Right atrium auricular region (tissue), 2 donors: ENCODE results near the gene EXOC3. TPM values are rescaled to one million over a fixed set of nuclear protein-coding genes. Genes with fewer than 3 reads are reported as not detected.
"Not testable (repeated sequence)": the region's sequence is repeated elsewhere in the genome, so short reads cannot be mapped to it uniquely, and the experiment has no call there.

Experiments used
- DNase-seq: peaks from one replicate; pipeline ENCODE4 v3.0.0-alpha.2; 2019; ENCODE audit warnings: low spot score
- H3K27ac ChIP-seq, 2 donors: fragments of 200-600 bp; sonication (generic); 1 replicate in 1 of 2; 2 replicates in 1 of 2; pipeline ENCODE4 v1.5.1; 2016 to 2019
- H3K27me3 ChIP-seq, 2 donors: fragments of 200-600 bp; sonication (generic); one replicate each; pipeline versions ENCODE4 v1.5.1 to v1.6.0; 2017 to 2019
- H3K36me3 ChIP-seq: fragments of 200-600 bp; sonication (generic); one replicate; pipeline ENCODE4 v1.5.1; 2016
- H3K4me1 ChIP-seq, 2 donors: fragments of 200-600 bp; sonication (generic); one replicate each; pipeline versions ENCODE4 v1.5.1 to v1.6.0; 2017 to 2019
- H3K4me3 ChIP-seq, 2 donors: fragments of 200-600 bp; sonication (generic); 1 replicate in 1 of 2; 2 replicates in 1 of 2; pipeline ENCODE4 v1.5.1; 2017 to 2019; ENCODE audit warnings: mild to moderate bottlenecking in 1 of 2, moderate library complexity in 1 of 2
- H3K9me3 ChIP-seq, 2 donors: fragments of 200-600 bp; sonication (generic); one replicate each; pipeline ENCODE4 v1.5.1; 2019
- total RNA-seq, 2 donors: library from RNA; depleted of rRNA; stranded (reverse); fragments of >200 nt; gene quantifications; one replicate each; pipeline ENCODE4 v1.1.0, GENCODE V29; 2016
- TF ChIP-seq, protein P1 (sequence below), 2 donors: fragments of 200-600 bp; sonication (generic); IDR thresholded peaks; one replicate each; pipeline ENCODE4 v1.5.1; 2019; ENCODE audit warnings: antibody characterized with exemption in 2 of 2

EXOC3 gene
- total RNA-seq, 2 donors from 2014 or later, result 34.7 to 40.7 TPM

DNA sequence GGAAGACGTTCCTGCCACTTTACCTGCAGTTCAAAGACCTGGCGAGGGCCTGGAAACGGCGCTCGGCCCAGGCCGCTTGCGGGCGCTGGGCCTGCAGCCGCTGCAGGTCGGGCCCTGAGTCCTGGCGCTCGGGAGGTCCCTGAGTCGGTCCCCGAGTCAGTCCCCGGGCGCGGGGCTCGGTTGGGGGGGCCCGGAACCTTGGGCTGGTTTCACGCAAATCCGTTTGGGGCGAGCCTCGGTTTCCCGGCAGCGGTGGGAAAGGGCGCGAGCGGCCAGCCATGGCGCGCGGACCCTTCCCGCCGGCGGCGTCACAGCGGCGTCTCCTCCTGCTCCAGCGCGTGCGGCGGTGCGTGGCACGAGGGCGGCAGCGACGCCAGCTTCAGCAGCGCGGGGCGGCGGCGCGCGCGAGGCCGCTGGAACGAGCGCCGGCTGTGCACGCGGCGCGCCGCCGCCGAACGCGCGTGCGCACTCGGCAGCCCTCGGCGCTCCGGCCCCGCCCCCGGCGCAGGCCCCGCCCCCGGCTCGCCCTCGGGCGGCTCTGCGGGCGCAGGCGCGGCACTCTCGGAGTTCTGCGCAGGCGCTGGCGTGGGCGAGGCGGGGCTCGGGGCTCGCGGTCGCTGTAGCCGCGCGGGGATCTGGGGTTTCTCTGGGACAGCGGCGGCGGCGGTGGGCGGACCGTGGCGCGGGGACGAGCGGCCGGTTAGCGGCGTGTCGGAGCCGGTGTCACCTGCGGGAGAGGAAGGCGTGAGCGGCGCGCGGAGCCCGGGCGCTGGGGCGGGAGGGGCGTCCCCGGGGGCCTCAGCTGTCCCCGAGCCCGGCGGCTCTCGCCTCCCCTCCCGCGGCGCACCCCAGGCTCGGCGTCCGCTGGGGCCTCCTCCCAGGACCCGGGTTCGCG is 29.9 kb downstream of the EXOC3 start:
- Histone ChIP-seq H3K27ac (peak overlapping the region; percentile 79 to 86), H3K36me3 (no peaks in the 10 kb centered on the region), H3K9me3 (no peaks in the 10 kb centered on the region), H3K27me3 (peaks cover 0 to 21% of the 10 kb centered on the region in 2 donors), H3K4me3 (peak overlapping the region; percentile 72 to 76), H3K4me1 (peaks cover 0 to 25% of the 10 kb centered on the region in 2 donors)
- TF ChIP-seq, protein P1, sequence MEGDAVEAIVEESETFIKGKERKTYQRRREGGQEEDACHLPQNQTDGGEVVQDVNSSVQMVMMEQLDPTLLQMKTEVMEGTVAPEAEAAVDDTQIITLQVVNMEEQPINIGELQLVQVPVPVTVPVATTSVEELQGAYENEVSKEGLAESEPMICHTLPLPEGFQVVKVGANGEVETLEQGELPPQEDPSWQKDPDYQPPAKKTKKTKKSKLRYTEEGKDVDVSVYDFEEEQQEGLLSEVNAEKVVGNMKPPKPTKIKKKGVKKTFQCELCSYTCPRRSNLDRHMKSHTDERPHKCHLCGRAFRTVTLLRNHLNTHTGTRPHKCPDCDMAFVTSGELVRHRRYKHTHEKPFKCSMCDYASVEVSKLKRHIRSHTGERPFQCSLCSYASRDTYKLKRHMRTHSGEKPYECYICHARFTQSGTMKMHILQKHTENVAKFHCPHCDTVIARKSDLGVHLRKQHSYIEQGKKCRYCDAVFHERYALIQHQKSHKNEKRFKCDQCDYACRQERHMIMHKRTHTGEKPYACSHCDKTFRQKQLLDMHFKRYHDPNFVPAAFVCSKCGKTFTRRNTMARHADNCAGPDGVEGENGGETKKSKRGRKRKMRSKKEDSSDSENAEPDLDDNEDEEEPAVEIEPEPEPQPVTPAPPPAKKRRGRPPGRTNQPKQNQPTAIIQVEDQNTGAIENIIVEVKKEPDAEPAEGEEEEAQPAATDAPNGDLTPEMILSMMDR (IDR thresholded peaks at IDR 0.05), result no peak
- DNase-seq, result peak; percentile 75

DNA sequence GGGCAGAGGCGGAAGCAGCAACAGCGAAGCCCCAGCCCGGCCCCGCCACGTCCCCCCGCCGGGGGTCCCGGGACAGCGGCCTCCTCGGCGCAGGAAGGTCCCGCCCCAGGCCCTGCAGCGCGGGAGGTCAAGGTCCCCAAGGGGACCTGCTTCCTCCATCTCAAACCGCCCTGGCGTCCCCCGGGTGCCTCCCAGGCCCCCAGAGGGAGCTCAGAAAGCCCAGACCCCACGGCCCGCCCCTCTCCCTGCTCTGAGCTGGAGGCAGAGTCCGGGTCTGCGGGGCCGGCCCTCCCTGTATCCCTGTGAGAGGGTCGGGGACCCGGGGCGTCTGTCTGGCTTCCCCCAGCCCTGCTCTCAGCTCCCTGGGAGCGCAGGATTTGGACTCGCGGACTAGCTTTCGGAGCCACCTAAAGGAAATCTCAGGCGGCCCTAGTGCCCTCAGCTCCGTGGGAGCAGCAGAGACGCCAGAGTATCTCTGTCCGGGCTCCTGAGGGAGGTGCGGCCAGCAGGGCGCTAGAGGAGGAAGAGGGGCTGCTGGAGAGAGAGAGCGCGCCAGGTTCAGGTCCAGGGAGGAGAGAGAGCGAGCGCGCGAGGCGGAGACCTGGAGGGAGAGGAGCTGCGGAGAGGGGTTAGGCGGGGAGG is 30.7 kb downstream of the EXOC3 start:
- no peak for DNase-seq
- peaks cover 0 to 25% of the 10 kb centered on the region in 2 donors for H3K4me1 ChIP-seq
- H3K9me3 ChIP-seq, result no peaks in the 10 kb centered on the region
- peak overlapping the region; percentile 72 to 76 for H3K4me3 ChIP-seq
- H3K27me3 ChIP-seq, result peaks cover 0 to 27% of the 10 kb centered on the region in 2 donors
- TF ChIP-seq, protein P1 (IDR thresholded peaks at IDR 0.05), result no peak
- H3K36me3 ChIP-seq, result no peaks in the 10 kb centered on the region
- H3K27ac ChIP-seq, result peak overlapping the region; percentile 73 to 79

DNA sequence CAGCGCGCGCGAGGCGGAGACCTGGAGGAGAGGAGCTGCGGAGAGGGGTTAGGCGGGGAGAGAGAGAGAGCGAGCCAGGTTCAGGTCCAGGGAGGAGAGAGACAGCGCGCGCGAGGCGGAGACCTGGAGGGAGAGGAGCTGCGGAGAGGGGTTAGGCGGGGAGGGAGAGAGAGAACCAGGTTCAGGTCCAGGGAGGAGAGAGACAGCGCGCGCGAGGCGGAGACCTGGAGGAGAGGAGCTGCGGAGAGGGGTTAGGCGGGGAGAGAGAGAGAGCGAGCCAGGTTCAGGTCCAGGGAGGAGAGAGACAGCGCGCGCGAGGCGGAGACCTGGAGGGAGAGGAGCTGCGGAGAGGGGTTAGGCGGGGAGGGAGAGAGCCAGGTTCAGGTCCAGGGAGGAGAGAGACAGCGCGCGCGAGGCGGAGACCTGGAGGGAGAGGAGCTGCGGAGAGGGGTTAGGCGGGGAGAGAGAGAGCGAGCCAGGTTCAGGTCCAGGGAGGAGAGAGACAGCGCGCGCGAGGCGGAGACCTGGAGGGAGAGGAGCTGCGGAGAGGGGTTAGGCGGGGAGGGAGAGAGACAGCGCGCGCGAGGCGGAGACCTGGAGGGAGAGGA is 31.4 kb downstream of the EXOC3 start:
- H3K4me3 ChIP-seq, result peak overlapping the region in 1 of 2 donors; percentile 76
- H3K36me3 ChIP-seq, DNase-seq, H3K27ac ChIP-seq, H3K9me3 ChIP-seq: not testable (repeated sequence)
- H3K4me1 ChIP-seq, result peaks cover 0 to 25% of the 10 kb centered on the region in 2 donors
- H3K27me3 ChIP-seq, result peaks cover 0 to 34% of the 10 kb centered on the region in 2 donors

GRCh38 chr5:474840-475661 is 32.1 kb downstream of the EXOC3 start:
- Histone ChIP-seq H3K36me3 (no peaks in the 10 kb centered on the region), H3K9me3 (no peaks in the 10 kb centered on the region), H3K4me3 (peak overlapping the region in 1 of 2 donors; percentile 76), H3K27me3 (peaks cover 0 to 37% of the 10 kb centered on the region in 2 donors), H3K27ac (no peak overlapping the region), H3K4me1 (peaks cover 0 to 25% of the 10 kb centered on the region in 2 donors)
- TF ChIP-seq, protein P1 (IDR thresholded peaks at IDR 0.05), result no peak
- DNase-seq, result no peak

GRCh38 chr5:475704-476101 is 32.7 kb downstream of the EXOC3 start:
- H3K36me3 ChIP-seq, result no peaks in the 10 kb centered on the region
- H3K4me1 ChIP-seq, result peaks cover 0 to 25% of the 10 kb centered on the region in 2 donors
- H3K27ac ChIP-seq, result no peak overlapping the region
- no peaks in the 10 kb centered on the region for H3K9me3 ChIP-seq
- H3K4me3 ChIP-seq, result no peak overlapping the region
- H3K27me3 ChIP-seq, result peaks cover 0 to 37% of the 10 kb centered on the region in 2 donors
- TF ChIP-seq, protein P1 (IDR thresholded peaks at IDR 0.05), result no peak
- no peak for DNase-seq
